Measurements from ENCODE around the gene SCFD1.
"Not testable (repeated sequence)": the region's sequence is repeated elsewhere in the genome, so short reads cannot be mapped to it uniquely, and the experiment has no call there.

SCFD1 gene

GRCh38 chr14:30610787-30611343 lies 11.3 kb upstream of the SCFD1 start:
- no peak for DNase-seq (ENCODE audit: low read depth)

GRCh38 chr14:30614155-30614554 lies 8.0 kb upstream of the SCFD1 start:
- no peak for DNase-seq (ENCODE audit: low read depth)

- no peak for DNase-seq (ENCODE audit: low read depth)
Observed at GRCh38 chr14:30620178-30620577, 1.9 kb upstream of the SCFD1 start.

- no peak for DNase-seq (ENCODE audit: low read depth)
Observed at GRCh38 chr14:30621354-30621939, 672 bp upstream of the SCFD1 start.

GRCh38 chr14:30623412-30624131 lies 1.5 kb downstream of the SCFD1 start:
- DNase-seq (ENCODE audit: low read depth): no peak

- DNase-seq (ENCODE audit: low read depth): no peak
Observed at GRCh38 chr14:30624132-30624423, 2.0 kb downstream of the SCFD1 start.

- no peak for DNase-seq (ENCODE audit: low read depth)
Observed at GRCh38 chr14:30625533-30625932, 3.4 kb downstream of the SCFD1 start.

GRCh38 chr14:30629432-30629831 lies 7.3 kb downstream of the SCFD1 start:
- DNase-seq (ENCODE audit: low read depth): not testable (repeated sequence)

- no peak for DNase-seq (ENCODE audit: low read depth)
Observed at GRCh38 chr14:30630248-30630647, 8.1 kb downstream of the SCFD1 start.

- no peak for DNase-seq (ENCODE audit: low read depth)
Observed at GRCh38 chr14:30632730-30633129, 10.6 kb downstream of the SCFD1 start.

GRCh38 chr14:30638926-30639325 lies 16.8 kb downstream of the SCFD1 start:
- DNase-seq (ENCODE audit: low read depth): no peak

GRCh38 chr14:30641207-30641606 lies 19.1 kb downstream of the SCFD1 start:
- DNase-seq (ENCODE audit: low read depth): no peak

- not testable (repeated sequence) for DNase-seq (ENCODE audit: low read depth)
Observed at GRCh38 chr14:30644462-30644861, 22.3 kb downstream of the SCFD1 start.

GRCh38 chr14:30645600-30645999 lies 23.5 kb downstream of the SCFD1 start:
- DNase-seq (ENCODE audit: low read depth): no peak

- no peak for DNase-seq (ENCODE audit: low read depth)
Observed at GRCh38 chr14:30648471-30648870, 26.4 kb downstream of the SCFD1 start.

GRCh38 chr14:30651937-30652336 lies 29.8 kb downstream of the SCFD1 start:
- no peak for DNase-seq (ENCODE audit: low read depth)

- DNase-seq (ENCODE audit: low read depth): no peak
Observed at GRCh38 chr14:30655124-30655523, 33.0 kb downstream of the SCFD1 start.

GRCh38 chr14:30655658-30656057 lies 33.5 kb downstream of the SCFD1 start:
- no peak for DNase-seq (ENCODE audit: low read depth)

- no peak for DNase-seq (ENCODE audit: low read depth)
Observed at GRCh38 chr14:30656190-30656632, 34.1 kb downstream of the SCFD1 start.

- no peak for DNase-seq (ENCODE audit: low read depth)
Observed at GRCh38 chr14:30657050-30657449, 34.9 kb downstream of the SCFD1 start.

- DNase-seq (ENCODE audit: low read depth): no peak
Observed at GRCh38 chr14:30657606-30658163, 35.6 kb downstream of the SCFD1 start.

GRCh38 chr14:30658645-30659044 lies 36.5 kb downstream of the SCFD1 start:
- no peak for DNase-seq (ENCODE audit: low read depth)

- no peak for DNase-seq (ENCODE audit: low read depth)
Observed at GRCh38 chr14:30669594-30669993, 47.5 kb downstream of the SCFD1 start.
